SJCRH30 (cell line): ENCODE results near the gene F5. TPM values are rescaled to one million over a fixed set of nuclear protein-coding genes. Genes with fewer than 3 reads are reported as not detected.
A peak's percentile ranks its signal among the peaks of the same experiment; 100 is the strongest.
"Not testable (repeated sequence)": the region's sequence is repeated elsewhere in the genome, so short reads cannot be mapped to it uniquely, and the experiment has no call there.

Experiments
- DNase-seq, 2 experiments: peaks; one replicate each; pipeline ENCODE4 v3.0.0-alpha.2; 2015 to 2020
- H3K27ac ChIP-seq: fragments of 250-450 bp; sonication (Bioruptor Pico); 2 replicates; pipeline ENCODE4 v1.5.1; 2020; ENCODE audit warnings: mild to moderate bottlenecking, moderate library complexity
- H3K27me3 ChIP-seq: fragments of 250-450 bp; sonication (Bioruptor Pico); 2 replicates; pipeline ENCODE4 v1.5.1; 2020; ENCODE audit warnings: mild to moderate bottlenecking, moderate library complexity
- H3K36me3 ChIP-seq: fragments of 250-450 bp; sonication (Bioruptor Pico); 2 replicates; pipeline ENCODE4 v1.5.1; 2020; ENCODE audit warnings: mild to moderate bottlenecking, moderate library complexity
- H3K4me1 ChIP-seq: fragments of 250-450 bp; sonication (Bioruptor Pico); 2 replicates; pipeline ENCODE4 v1.5.1; 2020; ENCODE audit warnings: mild to moderate bottlenecking, moderate library complexity
- H3K4me3 ChIP-seq: fragments of 250-450 bp; sonication (Bioruptor Pico); 2 replicates; pipeline ENCODE4 v1.5.1; 2020; ENCODE audit warnings: mild to moderate bottlenecking, moderate library complexity
- H3K9me3 ChIP-seq: fragments of 250-450 bp; sonication (Bioruptor Pico); replicated peaks from 2 replicates; pipeline ENCODE4 v1.5.1; 2020; ENCODE audit warnings: mild to moderate bottlenecking, moderate library complexity
- total RNA-seq: library from RNA; depleted of rRNA; stranded (reverse); fragments of >200 nt; shearing (Covaris generic); gene quantifications from 2 replicates; pipeline ENCODE4 v1.2.3, GENCODE V29; 2014

The F5 gene
- total RNA-seq, 1 experiment from 2014 or later = not detected

GRCh38 chr1:169514566-169515270, 71.6 kb downstream of the F5 start:
- Histone ChIP-seq H3K27ac (no peak overlapping the region; the same call in 1 of the 2 replicates), H3K27me3 (no peaks in the 10 kb centered on the region), H3K36me3 (no peaks in the 10 kb centered on the region), H3K4me3 (no peak overlapping the region), H3K9me3 (0 out of 2 replicates have a peak, but pooled peaks cover 2% of the 10 kb centered on the region), H3K4me1 (peaks cover 15% of the 10 kb centered on the region)
- DNase-seq = peak in 1 of 2 experiments; percentile 25

GRCh38 chr1:169513208-169513607, 73.1 kb downstream of the F5 start:
- H3K27ac ChIP-seq = no peak overlapping the region
- DNase-seq = no peak
- H3K27me3 ChIP-seq = no peaks in the 10 kb centered on the region
- H3K4me3 ChIP-seq = no peak overlapping the region
- H3K4me1 ChIP-seq = peaks cover 17% of the 10 kb centered on the region
- no peaks in the 10 kb centered on the region for H3K36me3 ChIP-seq
- 0 out of 2 replicates have a peak, but pooled peaks cover 2% of the 10 kb centered on the region for H3K9me3 ChIP-seq

DNA sequence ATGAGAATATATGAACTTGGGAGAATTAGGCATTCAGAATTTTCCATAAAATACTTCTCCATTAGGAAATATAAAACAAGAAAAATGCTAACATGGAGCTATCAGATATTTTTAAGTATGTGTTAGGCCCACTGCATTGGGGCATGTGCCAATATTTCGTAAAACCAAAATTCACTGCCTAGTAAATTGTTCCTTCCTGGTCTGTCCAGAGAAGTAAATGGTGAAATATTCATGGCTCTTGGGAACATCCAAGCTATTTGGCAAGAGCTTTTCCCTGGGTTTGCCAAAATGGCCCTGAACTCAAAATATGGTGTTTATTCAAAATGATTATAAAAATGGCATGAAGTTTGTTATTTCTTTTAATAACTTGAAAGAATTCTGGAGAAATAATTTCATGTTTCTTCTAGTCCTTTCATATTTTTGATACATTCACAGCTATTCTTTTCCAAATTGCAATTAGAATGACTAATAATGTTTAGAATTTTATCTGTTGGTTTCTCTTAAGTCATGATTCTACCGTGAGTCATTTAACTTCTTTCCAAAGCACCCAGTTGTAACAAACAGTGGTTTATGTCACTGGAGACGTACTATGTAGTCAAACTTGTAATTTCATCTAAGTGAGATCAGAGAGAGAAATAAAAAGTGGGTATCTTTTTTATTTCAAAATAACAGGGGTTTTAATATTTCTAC, 74.8 kb downstream of the F5 start:
- Histone ChIP-seq H3K9me3 (0 out of 2 replicates have a peak, but pooled peaks cover 2% of the 10 kb centered on the region), H3K27me3 (no peaks in the 10 kb centered on the region), H3K4me3 (no peak overlapping the region), H3K36me3 (no peaks in the 10 kb centered on the region), H3K4me1 (peaks cover 21% of the 10 kb centered on the region), H3K27ac (no peak overlapping the region)
- no peak for DNase-seq

GRCh38 chr1:169510060-169510459, 76.2 kb downstream of the F5 start:
- Histone ChIP-seq H3K27ac (no peak overlapping the region), H3K4me1 (peaks cover 19% of the 10 kb centered on the region), H3K4me3 (no peak overlapping the region), H3K36me3 (no peaks in the 10 kb centered on the region), H3K9me3 (0 out of 2 replicates have a peak, but pooled peaks cover 2% of the 10 kb centered on the region), H3K27me3 (no peaks in the 10 kb centered on the region)
- no peak for DNase-seq

DNA sequence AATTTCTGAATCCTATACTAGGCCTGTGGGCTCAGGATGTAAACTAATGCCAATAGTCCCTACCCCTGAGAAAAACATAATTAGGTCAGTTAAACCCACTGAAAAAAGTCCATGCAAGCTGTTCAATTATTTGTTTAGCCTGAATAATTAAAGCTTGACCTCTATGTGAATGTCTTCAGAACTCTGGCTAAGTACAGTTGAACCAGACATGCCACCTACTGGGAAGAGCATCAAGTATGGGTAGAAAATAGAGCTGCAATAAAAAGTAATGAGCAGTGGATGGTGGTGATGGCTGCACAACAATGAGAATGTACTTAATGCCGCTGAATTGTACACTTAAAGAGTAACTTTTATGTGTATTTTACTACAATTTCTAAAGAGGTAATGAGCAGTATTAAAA, 76.9 kb downstream of the F5 start:
- Histone ChIP-seq H3K27me3 (no peaks in the 10 kb centered on the region), H3K9me3 (0 out of 2 replicates have a peak, but pooled peaks cover 2% of the 10 kb centered on the region), H3K4me3 (no peak overlapping the region), H3K27ac (no peak overlapping the region), H3K36me3 (no peaks in the 10 kb centered on the region), H3K4me1 (peaks cover 12% of the 10 kb centered on the region)
- DNase-seq = no peak

- 0 out of 2 replicates have a peak, but pooled peaks cover 2% of the 10 kb centered on the region for H3K9me3 ChIP-seq
- H3K4me1 ChIP-seq = peaks cover 7% of the 10 kb centered on the region
- DNase-seq = no peak
- H3K27me3 ChIP-seq = no peaks in the 10 kb centered on the region
- H3K36me3 ChIP-seq = no peaks in the 10 kb centered on the region
- peak overlapping the region; percentile 37 for H3K4me3 ChIP-seq
- H3K27ac ChIP-seq = no peak overlapping the region; the same call in 1 of the 2 replicates
Measured at GRCh38 chr1:169508432-169509338, 77.6 kb downstream of the F5 start.

DNA sequence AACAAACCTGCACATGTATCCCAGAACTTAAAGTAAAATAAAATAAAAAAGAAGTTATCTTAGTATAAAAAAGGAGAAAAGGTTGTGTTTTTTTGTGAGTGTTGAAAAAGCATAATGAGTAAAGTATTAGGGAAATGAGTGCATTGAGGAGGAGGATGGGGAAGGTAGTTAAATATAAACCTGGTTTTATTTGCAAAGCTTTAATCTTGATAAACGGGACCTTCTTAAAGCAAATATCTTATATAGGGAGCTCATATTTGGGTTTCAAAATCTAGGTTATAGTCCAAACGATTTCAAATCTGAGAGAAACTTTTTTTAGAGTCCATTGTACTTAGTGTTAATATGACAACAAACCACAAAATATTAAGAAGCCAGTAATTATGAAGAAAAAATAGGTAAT, 78.9 kb downstream of the F5 start:
- Histone ChIP-seq H3K4me1 (peaks cover 7% of the 10 kb centered on the region), H3K36me3 (no peaks in the 10 kb centered on the region), H3K4me3 (no peak overlapping the region), H3K27ac (no peak overlapping the region), H3K9me3 (no peaks in the 10 kb centered on the region), H3K27me3 (no peaks in the 10 kb centered on the region)
- no peak for DNase-seq

GRCh38 chr1:169503601-169504000, 82.7 kb downstream of the F5 start:
- H3K4me3 ChIP-seq, H3K27me3 ChIP-seq, H3K36me3 ChIP-seq, H3K4me1 ChIP-seq, DNase-seq, H3K9me3 ChIP-seq, H3K27ac ChIP-seq: not testable (repeated sequence)

GRCh38 chr1:169499807-169500206, 86.5 kb downstream of the F5 start:
- H3K4me1 ChIP-seq = no peaks in the 10 kb centered on the region
- no peaks in the 10 kb centered on the region for H3K27me3 ChIP-seq
- H3K27ac ChIP-seq = no peak overlapping the region
- no peak for DNase-seq
- no peak overlapping the region for H3K4me3 ChIP-seq
- no peaks in the 10 kb centered on the region for H3K36me3 ChIP-seq
- no peaks in the 10 kb centered on the region for H3K9me3 ChIP-seq

DNA sequence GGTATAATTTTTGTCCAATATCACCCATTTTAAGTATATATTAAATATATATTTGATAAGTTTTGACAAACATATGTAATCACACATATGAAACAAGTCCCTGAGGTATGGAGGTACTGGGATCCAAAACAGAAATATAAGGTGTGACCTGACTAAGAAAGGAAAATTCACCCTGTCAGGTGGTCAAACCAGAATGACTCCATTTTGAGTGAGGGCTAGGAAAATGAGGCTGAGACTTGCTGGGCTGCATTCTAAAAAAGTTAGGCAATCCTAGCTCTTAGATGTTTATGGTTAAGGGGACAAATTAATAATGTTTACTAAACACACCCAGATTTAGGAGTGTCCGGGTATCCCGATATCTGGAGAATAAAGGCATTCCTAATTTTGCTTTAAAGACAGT, 89.0 kb downstream of the F5 start:
- Histone ChIP-seq H3K27ac (no peak overlapping the region), H3K4me3 (no peak overlapping the region), H3K27me3 (no peaks in the 10 kb centered on the region), H3K9me3 (no peaks in the 10 kb centered on the region), H3K36me3 (no peaks in the 10 kb centered on the region), H3K4me1 (no peaks in the 10 kb centered on the region)
- DNase-seq = no peak

DNA sequence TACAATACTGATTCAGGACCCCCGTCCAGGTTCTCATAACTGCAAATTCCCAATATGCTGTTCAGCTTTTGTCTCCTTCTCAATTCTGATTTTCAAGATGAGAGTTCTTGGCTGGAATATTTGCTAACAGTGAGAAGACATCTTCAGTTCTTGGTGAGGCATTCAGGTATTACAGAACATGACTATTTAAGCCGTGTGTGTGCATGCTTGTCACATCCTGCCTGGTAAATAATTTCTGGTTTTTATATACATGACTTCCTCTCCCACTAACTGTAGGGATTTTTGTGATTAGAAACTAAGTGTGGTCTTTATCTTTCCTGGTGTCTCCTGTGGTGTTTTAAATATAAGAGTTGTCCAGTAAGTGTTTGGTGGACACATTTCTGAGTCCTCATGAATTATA, 90.4 kb downstream of the F5 start:
- Histone ChIP-seq H3K9me3 (no peaks in the 10 kb centered on the region), H3K36me3 (no peaks in the 10 kb centered on the region), H3K4me1 (no peaks in the 10 kb centered on the region), H3K27me3 (no peaks in the 10 kb centered on the region), H3K4me3 (no peak overlapping the region), H3K27ac (no peak overlapping the region)
- no peak for DNase-seq

DNA sequence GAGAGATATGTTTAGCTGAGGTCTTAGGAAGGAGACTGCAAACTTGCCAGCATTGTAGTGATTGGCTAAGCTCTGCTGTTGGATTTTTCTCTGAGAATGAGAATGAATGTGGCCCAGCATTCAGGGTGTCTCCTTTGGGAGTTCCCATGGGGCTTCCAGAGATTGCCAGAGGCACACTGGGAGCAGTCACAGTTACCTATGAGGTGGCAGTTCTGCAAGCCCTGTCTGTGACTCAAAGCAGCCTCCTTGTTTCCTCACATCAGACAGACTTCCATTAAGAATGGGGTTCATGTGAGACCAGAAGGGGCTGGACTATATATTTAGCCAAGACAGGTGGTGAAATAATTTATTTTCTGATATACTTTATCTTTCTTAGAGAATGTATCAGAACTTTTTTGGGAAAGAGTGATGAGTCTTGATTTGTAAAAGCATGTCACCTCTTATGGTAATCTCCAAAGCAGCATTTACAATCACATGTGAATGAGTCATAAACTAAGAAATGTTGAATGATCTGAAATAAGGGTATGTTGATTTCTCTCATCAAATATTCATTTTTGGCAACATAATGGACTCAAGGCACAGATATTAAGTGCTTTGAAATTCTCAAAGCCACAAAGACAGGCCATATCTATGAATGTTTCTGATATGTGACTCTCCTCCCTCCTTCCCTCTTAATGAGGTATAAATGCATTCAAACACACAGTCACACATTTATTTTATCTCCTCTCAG, 91.1 kb downstream of the F5 start:
- H3K27me3 ChIP-seq = no peaks in the 10 kb centered on the region
- H3K9me3 ChIP-seq = no peaks in the 10 kb centered on the region
- H3K4me3 ChIP-seq = no peak overlapping the region
- no peak overlapping the region for H3K27ac ChIP-seq
- no peaks in the 10 kb centered on the region for H3K36me3 ChIP-seq
- no peaks in the 10 kb centered on the region for H3K4me1 ChIP-seq
- DNase-seq = no peak

DNA sequence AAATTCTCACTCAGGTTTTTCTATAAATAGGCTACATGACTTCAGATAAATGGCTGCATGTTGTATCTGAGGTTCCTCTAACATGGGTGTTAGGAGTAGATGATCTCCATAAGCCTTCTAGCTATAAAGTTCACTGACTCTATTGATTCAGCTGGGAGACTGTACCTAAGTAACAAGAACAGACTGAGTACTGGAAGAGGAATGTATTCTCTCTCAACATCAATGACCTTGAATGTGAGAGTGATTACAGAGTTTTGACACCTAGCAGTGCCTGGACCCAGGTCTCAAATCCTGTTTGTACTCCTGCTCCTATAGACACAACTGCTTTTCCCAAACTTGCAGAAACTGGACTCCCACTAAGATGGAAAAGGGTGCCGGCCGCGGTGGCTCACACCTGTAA, 91.9 kb downstream of the F5 start:
- H3K4me1 ChIP-seq = no peaks in the 10 kb centered on the region
- no peak overlapping the region for H3K27ac ChIP-seq
- H3K36me3 ChIP-seq = no peaks in the 10 kb centered on the region
- DNase-seq = no peak
- H3K27me3 ChIP-seq = no peaks in the 10 kb centered on the region
- no peaks in the 10 kb centered on the region for H3K9me3 ChIP-seq
- H3K4me3 ChIP-seq = no peak overlapping the region

DNA sequence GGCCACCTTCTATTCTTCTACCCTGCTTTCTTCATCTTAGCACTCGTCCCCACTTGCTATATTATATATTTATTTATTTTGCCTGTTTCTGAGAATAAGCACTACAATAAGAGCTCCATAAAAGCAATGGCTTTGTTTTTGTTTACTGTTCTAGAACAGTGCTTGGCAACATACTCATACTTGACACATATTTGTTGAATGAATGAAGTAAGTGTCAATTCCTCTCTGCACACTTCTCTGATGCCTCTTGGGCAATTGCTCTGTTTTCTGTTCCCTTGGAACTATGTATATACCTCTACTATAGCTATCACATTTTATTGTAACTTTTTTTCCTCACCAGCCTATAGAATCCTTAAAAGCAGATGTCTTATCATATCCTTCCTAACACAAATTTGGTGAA, 93.0 kb downstream of the F5 start:
- Histone ChIP-seq H3K9me3 (no peaks in the 10 kb centered on the region), H3K4me1 (no peaks in the 10 kb centered on the region), H3K36me3 (no peaks in the 10 kb centered on the region), H3K27ac (no peak overlapping the region), H3K27me3 (no peaks in the 10 kb centered on the region), H3K4me3 (no peak overlapping the region)
- no peak for DNase-seq
